HEK293 (cell line): ENCODE results near the gene NAPB.

Experiments used
- CTCF ChIA-PET: fragments of 350-600 bp; formaldehyde crosslinking; extraction: SDS; loops from one replicate; lab custom pipeline; 2021; ENCODE audit warnings: antibody characterized with exemption; lab: Yijun Ruan, JAX
- POLR2A ChIA-PET: fragments of 300-600 bp; formaldehyde crosslinking; extraction: SDS; loops from one replicate; lab custom pipeline; 2020; ENCODE audit warnings: antibody characterized with exemption, inconsistent platforms; lab: Yijun Ruan, JAX
- H3K27ac ChIP-seq: fragments of 200-500 bp; sonication (Bioruptor generic); 2 replicates; pipeline ENCODE4 v1.5.1; 2014; ENCODE audit warnings: low read depth, low read length, control low read depth, inconsistent platforms; ENCODE audit errors: extremely low read depth
- H3K36me3 ChIP-seq, 2 experiments: fragments of 200-500 bp in 1 of 2; sonication (Bioruptor generic) in 1 of 2; 1 replicate in 1 of 2; 2 replicates in 1 of 2; pipeline ENCODE4 v1.5.1; 2014 to 2017; ENCODE audit warnings: inconsistent platforms in 2 of 2, low read length in 2 of 2; ENCODE audit not compliant: control insufficient read depth in 2 of 2, insufficient read depth in 1 of 2
- H3K4me1 ChIP-seq: fragments of 200-500 bp; sonication (Bioruptor generic); 2 replicates; pipeline ENCODE4 v1.5.1; 2014; ENCODE audit warnings: mild to moderate bottlenecking, low read length, inconsistent platforms; ENCODE audit not compliant: control insufficient read depth, insufficient read depth
- H3K4me3 ChIP-seq: 2 replicates; pipeline ENCODE4 v1.5.1; 2011; ENCODE audit warnings: low read depth, mild to moderate bottlenecking, control low read depth, low read length, moderate library complexity
- H3K9me3 ChIP-seq: fragments of 200-500 bp; sonication (Bioruptor generic); 2 replicates; pipeline ENCODE4 v1.5.1; 2014; ENCODE audit warnings: low read depth, low read length, inconsistent platforms; ENCODE audit not compliant: control insufficient read depth, insufficient read depth
- BCL6B ChIP-seq: fragments of 450-650 bp; formaldehyde crosslinking; IDR thresholded peaks from 2 replicates; pipeline ENCODE4 v1.5.1; 2017; ENCODE audit warnings: missing biosample characterization, missing genetic modification characterization
- ELK4 ChIP-seq: IDR thresholded peaks from 2 replicates; pipeline ENCODE4 v1.6.1; 2011; ENCODE audit warnings: mild to moderate bottlenecking, low read depth, low read length, borderline replicate concordance
- KLF9 ChIP-seq: fragments of 450-650 bp; formaldehyde crosslinking; IDR thresholded peaks from 2 replicates; pipeline ENCODE4 v1.5.1; 2016; ENCODE audit warnings: missing biosample characterization, missing genetic modification characterization, low read depth
- MYNN ChIP-seq: fragments of 450-650 bp; formaldehyde crosslinking; IDR thresholded peaks from 2 replicates; pipeline ENCODE4 v1.5.1; 2016; ENCODE audit warnings: missing biosample characterization, missing genetic modification characterization, borderline replicate concordance
- PRDM1 ChIP-seq: fragments of 450-650 bp; formaldehyde crosslinking; IDR thresholded peaks from 2 replicates; pipeline ENCODE4; 2016; ENCODE audit warnings: missing biosample characterization, missing genetic modification characterization
- PRDM6 ChIP-seq: fragments of 450-650 bp; formaldehyde crosslinking; IDR thresholded peaks from 2 replicates; pipeline ENCODE4 v1.5.1; 2017; ENCODE audit warnings: missing biosample characterization, missing genetic modification characterization
- SALL2 ChIP-seq: fragments of 450-650 bp; formaldehyde crosslinking; IDR thresholded peaks from 2 replicates; pipeline ENCODE4 v1.5.0; 2017; ENCODE audit warnings: missing biosample characterization, mild to moderate bottlenecking, missing genetic modification characterization, borderline replicate concordance
- ZBTB26 ChIP-seq: fragments of 450-650 bp; formaldehyde crosslinking; optimal IDR thresholded peaks from 2 replicates; pipeline ENCODE3; 2016; ENCODE audit warnings: missing biosample characterization, mild to moderate bottlenecking, missing genetic modification characterization
- ZNF18 ChIP-seq: fragments of 450-650 bp; formaldehyde crosslinking; IDR thresholded peaks from 2 replicates; pipeline ENCODE4 v1.5.1; 2016; ENCODE audit warnings: missing biosample characterization, missing genetic modification characterization
- ZNF19 ChIP-seq: fragments of 450-650 bp; formaldehyde crosslinking; IDR thresholded peaks from 2 replicates; pipeline ENCODE4; 2016; ENCODE audit warnings: missing biosample characterization, missing genetic modification characterization, low read depth
- ZNF221 ChIP-seq: fragments of 450-650 bp; formaldehyde crosslinking; IDR thresholded peaks from 2 replicates; pipeline ENCODE4 v1.5.1; 2017; ENCODE audit warnings: missing biosample characterization, missing genetic modification characterization, borderline replicate concordance
- ZNF26 ChIP-seq: fragments of 450-650 bp; formaldehyde crosslinking; IDR thresholded peaks from 2 replicates; pipeline ENCODE4 v1.5.1; 2016; ENCODE audit warnings: missing biosample characterization, missing genetic modification characterization
- ZNF37A ChIP-seq: fragments of 450-650 bp; IDR thresholded peaks from 2 replicates; pipeline ENCODE4 v1.5.1; 2018; ENCODE audit warnings: missing biosample characterization, missing genetic modification characterization
- ZNF404 ChIP-seq: fragments of 450-650 bp; formaldehyde crosslinking; IDR thresholded peaks from 2 replicates; pipeline ENCODE4 v1.5.1; 2017; ENCODE audit warnings: missing biosample characterization, missing genetic modification characterization
- ZNF416 ChIP-seq: fragments of 450-650 bp; formaldehyde crosslinking; IDR thresholded peaks from 2 replicates; pipeline ENCODE4 v1.5.1; 2016; ENCODE audit warnings: missing biosample characterization, missing genetic modification characterization
- ZNF544 ChIP-seq: fragments of 450-650 bp; formaldehyde crosslinking; IDR thresholded peaks from 2 replicates; pipeline ENCODE4 v1.5.0; 2017; ENCODE audit warnings: missing biosample characterization, missing genetic modification characterization
- ZNF660 ChIP-seq: fragments of 450-650 bp; IDR thresholded peaks from 2 replicates; pipeline ENCODE4 v1.5.1; 2018; ENCODE audit warnings: missing biosample characterization, mild to moderate bottlenecking, missing genetic modification characterization
- ZNF777 ChIP-seq: fragments of 450-650 bp; formaldehyde crosslinking; IDR thresholded peaks from 2 replicates; pipeline ENCODE4 v1.5.1; 2017; ENCODE audit warnings: missing biosample characterization, missing genetic modification characterization, borderline replicate concordance
- ZNF792 ChIP-seq: fragments of 450-650 bp; formaldehyde crosslinking; IDR thresholded peaks from 2 replicates; pipeline ENCODE4 v1.5.1; 2016; ENCODE audit warnings: missing biosample characterization, missing genetic modification characterization

Gene NAPB

GRCh38 chr20:23412026-23412425 lies 9.3 kb downstream of the NAPB start (continued):
- TF ChIP-seq BCL6B = no peak
- TF ChIP-seq ZNF544 (tag by site-specific recombination) = no peak
- TF ChIP-seq ZNF777 = no peak
- TF ChIP-seq ELK4 = no peak
- no peak for TF ChIP-seq ZBTB26 (tag by site-specific recombination)
- no peak for TF ChIP-seq KLF9
- TF ChIP-seq ZNF26 (tag by site-specific recombination) = no peak
- no peak for TF ChIP-seq ZNF404 (tag by site-specific recombination)
- no peak for TF ChIP-seq ZNF792 (tag by site-specific recombination)

- Histone ChIP-seq H3K27ac (no peak overlapping the region), H3K4me1 (peaks cover 12% of the 10 kb centered on the region; the same call in 1 of the 2 replicates), H3K9me3 (no peaks in the 10 kb centered on the region), H3K4me3 (no peak overlapping the region), H3K36me3 (peaks cover 3 to 5% of the 10 kb centered on the region in 2 experiments; a peak in 2 of 3 replicates)
- CTCF ChIA-PET = interaction anchor here (0.6 to 1.1 kb wide), 3 partner anchors 9 to 36 kb away, joined by 3 read pairs; no protein-coding TSS in a partner anchor
- POLR2A ChIA-PET = no interaction called here
- no peak for TF ChIP-seq ZNF416 (tag by site-specific recombination)
- TF ChIP-seq PRDM6 = peak; percentile 44; the same call in 1 of the 2 replicates
- no peak for TF ChIP-seq ZNF660
- TF ChIP-seq PRDM1 = peak; percentile 36; the same call in 1 of the 2 replicates
- TF ChIP-seq MYNN = no peak
These were observed 10.2 kb downstream of the NAPB start for GRCh38 chr20:23410916-23411695.

- Histone ChIP-seq H3K9me3 (no peaks in the 10 kb centered on the region), H3K36me3 (peaks cover 0 to 3% of the 10 kb centered on the region in 2 experiments; a peak in 2 of 3 replicates), H3K4me1 (peaks cover 11% of the 10 kb centered on the region; the same call in 1 of the 2 replicates), H3K4me3 (no peak overlapping the region), H3K27ac (no peak overlapping the region)
- ChIA-PET POLR2A (interaction anchor here (1.0 kb wide), 1 partner anchor 11 kb away, joined by 3 read pairs; the partner anchor contains the start of gene NAPB), CTCF (interaction anchor here (0.7 kb wide), 2 partner anchors 32 to 175 kb away, joined by 3 to 4 read pairs; no protein-coding TSS in a partner anchor)
- no peak for TF ChIP-seq PRDM6
- no peak for TF ChIP-seq ZNF37A (tag by site-specific recombination)
- TF ChIP-seq ZNF19 (tag by site-specific recombination) = no peak
- no peak for TF ChIP-seq ZNF221 (tag by site-specific recombination)
- no peak for TF ChIP-seq ZNF544 (tag by site-specific recombination)
- no peak for TF ChIP-seq SALL2 (tag by site-specific recombination)
- no peak for TF ChIP-seq ZNF792 (tag by site-specific recombination)
- TF ChIP-seq ZNF18 (tag by site-specific recombination) = no peak
These were observed 11.5 kb downstream of the NAPB start for GRCh38 chr20:23409800-23410199.
